Ascending aorta (tissue), 2 donors: ENCODE data around the gene EML6. TPM values are rescaled to one million over a fixed set of nuclear protein-coding genes. Genes with fewer than 3 reads are reported as not detected.

Source experiments
- DNase-seq, 2 donors: peaks; one replicate each; pipeline ENCODE4 v3.0.0-alpha.2; 2019; ENCODE audit warnings: low spot score in 2 of 2
- H3K27ac ChIP-seq, 2 donors: fragments of 200-600 bp; sonication (generic); one replicate each; pipeline ENCODE4 v1.5.1; 2016 to 2017; ENCODE audit warnings: mild to moderate bottlenecking in 1 of 2
- H3K27me3 ChIP-seq: fragments of 200-600 bp; sonication (generic); one replicate; pipeline ENCODE4 v1.5.1; 2017
- H3K36me3 ChIP-seq, 2 donors: fragments of 200-600 bp; sonication (generic); one replicate each; pipeline ENCODE4 v1.5.1; 2016
- H3K4me1 ChIP-seq, 2 donors: fragments of 200-600 bp; sonication (generic); one replicate each; pipeline ENCODE4 v1.5.1; 2016 to 2017; ENCODE audit warnings: mild to moderate bottlenecking in 1 of 2
- H3K4me3 ChIP-seq, 2 donors: fragments of 200-600 bp; sonication (generic); one replicate each; pipeline ENCODE4 v1.5.1; 2016 to 2017; ENCODE audit warnings: mild to moderate bottlenecking in 1 of 2
- H3K9me3 ChIP-seq, 2 donors: fragments of 200-600 bp; sonication (generic); one replicate each; pipeline ENCODE4 v1.5.1; 2016
- intact Hi-C: fragments of 100-400 bp; cut with DNase I; formaldehyde crosslinking; loops from one replicate; pipeline ENCODE4 v1.15.1; 2023
- total RNA-seq: library from RNA; depleted of rRNA; stranded (reverse); fragments of >200 nt; gene quantifications from one replicate; pipeline ENCODE4 v1.1.0, GENCODE V29; 2016
- TF ChIP-seq, protein P1 (sequence below), 3 experiments: fragments of 200-600 bp in 2 of 3; fragments of 450-650 bp in 1 of 3; sonication (generic) in 2 of 3; IDR thresholded peaks; one replicate each; pipeline ENCODE4 v1.5.1; 2016 to 2019; ENCODE audit warnings: antibody characterized with exemption in 3 of 3, mild to moderate bottlenecking in 1 of 3, moderate library complexity in 1 of 3

The EML6 gene
- total RNA-seq, 1 donor from 2014 or later: not detected

DNA sequence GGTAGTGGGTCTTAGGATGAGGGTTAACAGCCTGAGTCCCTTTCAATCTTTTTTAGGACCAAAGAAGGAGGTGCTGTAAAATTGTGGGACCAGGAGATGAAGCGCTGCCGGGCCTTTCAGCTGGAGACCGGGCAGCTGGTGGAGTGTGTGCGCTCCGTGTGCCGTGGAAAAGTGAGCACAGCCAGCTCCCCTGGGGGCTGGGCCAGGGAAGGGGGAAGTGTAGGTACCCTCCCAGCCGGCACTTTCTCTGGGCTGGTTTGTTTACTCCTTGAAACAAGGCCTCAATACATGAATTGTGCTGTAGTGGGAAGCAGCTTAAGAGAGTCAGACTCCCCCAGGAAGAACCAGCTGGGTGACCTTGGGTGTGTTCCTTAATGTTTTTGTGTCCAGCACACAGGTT, 236.7 kb downstream of the EML6 start:
- H3K9me3 ChIP-seq: no peaks in the 10 kb centered on the region
- no peaks in the 10 kb centered on the region for H3K27me3 ChIP-seq
- TF ChIP-seq, protein P1, sequence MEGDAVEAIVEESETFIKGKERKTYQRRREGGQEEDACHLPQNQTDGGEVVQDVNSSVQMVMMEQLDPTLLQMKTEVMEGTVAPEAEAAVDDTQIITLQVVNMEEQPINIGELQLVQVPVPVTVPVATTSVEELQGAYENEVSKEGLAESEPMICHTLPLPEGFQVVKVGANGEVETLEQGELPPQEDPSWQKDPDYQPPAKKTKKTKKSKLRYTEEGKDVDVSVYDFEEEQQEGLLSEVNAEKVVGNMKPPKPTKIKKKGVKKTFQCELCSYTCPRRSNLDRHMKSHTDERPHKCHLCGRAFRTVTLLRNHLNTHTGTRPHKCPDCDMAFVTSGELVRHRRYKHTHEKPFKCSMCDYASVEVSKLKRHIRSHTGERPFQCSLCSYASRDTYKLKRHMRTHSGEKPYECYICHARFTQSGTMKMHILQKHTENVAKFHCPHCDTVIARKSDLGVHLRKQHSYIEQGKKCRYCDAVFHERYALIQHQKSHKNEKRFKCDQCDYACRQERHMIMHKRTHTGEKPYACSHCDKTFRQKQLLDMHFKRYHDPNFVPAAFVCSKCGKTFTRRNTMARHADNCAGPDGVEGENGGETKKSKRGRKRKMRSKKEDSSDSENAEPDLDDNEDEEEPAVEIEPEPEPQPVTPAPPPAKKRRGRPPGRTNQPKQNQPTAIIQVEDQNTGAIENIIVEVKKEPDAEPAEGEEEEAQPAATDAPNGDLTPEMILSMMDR (IDR thresholded peaks at IDR 0.05): no peak
- H3K36me3 ChIP-seq: no peaks in the 10 kb centered on the region
- H3K27ac ChIP-seq: no peak overlapping the region
- intact Hi-C loops: no loop called here
- no peak for DNase-seq
- no peak overlapping the region for H3K4me3 ChIP-seq
- no peaks in the 10 kb centered on the region for H3K4me1 ChIP-seq

DNA sequence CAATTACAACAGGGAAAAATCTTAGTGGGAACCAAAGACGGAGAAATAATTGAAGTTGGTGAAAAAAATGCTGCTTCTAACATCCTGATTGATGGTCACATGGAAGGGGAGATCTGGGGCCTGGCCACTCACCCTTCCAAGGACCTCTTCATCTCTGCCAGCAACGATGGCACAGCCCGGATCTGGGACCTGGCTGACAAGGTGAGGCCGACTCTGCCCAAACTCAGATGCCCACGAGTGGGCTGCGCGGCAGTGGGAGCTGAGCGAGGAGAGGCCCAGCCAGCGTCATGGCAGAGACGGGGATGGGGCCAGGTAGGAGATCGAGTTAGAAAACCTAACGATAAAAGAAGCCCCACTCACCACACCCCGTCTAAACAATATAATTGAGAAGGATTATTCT, 239.0 kb downstream of the EML6 start:
- Histone ChIP-seq H3K27me3 (no peaks in the 10 kb centered on the region), H3K4me3 (no peak overlapping the region), H3K27ac (no peak overlapping the region), H3K4me1 (no peaks in the 10 kb centered on the region), H3K36me3 (peaks cover 0 to 7% of the 10 kb centered on the region in 2 donors), H3K9me3 (no peaks in the 10 kb centered on the region)
- no peak for DNase-seq
- TF ChIP-seq, protein P1 (IDR thresholded peaks at IDR 0.05): no peak
- intact Hi-C loops: no loop called here

DNA sequence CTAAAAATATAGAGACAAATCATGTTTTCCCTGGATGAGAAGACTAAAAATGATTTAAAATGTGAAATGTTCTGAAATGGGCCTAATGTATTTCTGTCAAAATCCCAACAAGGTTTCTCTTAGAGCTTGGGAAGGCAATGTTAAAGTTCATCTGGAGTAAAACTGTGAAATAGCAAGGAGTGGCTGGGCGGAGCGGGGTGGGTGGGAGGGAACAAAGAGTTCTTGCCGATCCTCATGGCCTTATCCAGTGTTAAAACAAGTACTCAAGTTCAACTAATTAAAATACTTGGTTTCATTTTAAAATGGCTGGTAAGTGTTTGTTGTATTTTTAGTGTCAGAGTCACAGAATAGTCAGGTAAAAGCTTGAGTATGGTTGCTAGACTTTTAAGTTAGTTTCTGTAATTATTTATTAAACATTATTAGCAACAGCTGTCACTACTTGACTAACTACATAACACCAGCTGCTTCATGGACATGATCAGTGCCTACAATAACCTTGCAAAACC, 239.5 kb downstream of the EML6 start:
- Histone ChIP-seq H3K4me1 (no peaks in the 10 kb centered on the region), H3K9me3 (no peaks in the 10 kb centered on the region), H3K36me3 (peaks cover 0 to 10% of the 10 kb centered on the region in 2 donors), H3K27ac (no peak overlapping the region), H3K27me3 (no peaks in the 10 kb centered on the region), H3K4me3 (no peak overlapping the region)
- TF ChIP-seq, protein P1 (IDR thresholded peaks at IDR 0.05): no peak
- intact Hi-C loops: no loop called here
- DNase-seq: no peak

DNA sequence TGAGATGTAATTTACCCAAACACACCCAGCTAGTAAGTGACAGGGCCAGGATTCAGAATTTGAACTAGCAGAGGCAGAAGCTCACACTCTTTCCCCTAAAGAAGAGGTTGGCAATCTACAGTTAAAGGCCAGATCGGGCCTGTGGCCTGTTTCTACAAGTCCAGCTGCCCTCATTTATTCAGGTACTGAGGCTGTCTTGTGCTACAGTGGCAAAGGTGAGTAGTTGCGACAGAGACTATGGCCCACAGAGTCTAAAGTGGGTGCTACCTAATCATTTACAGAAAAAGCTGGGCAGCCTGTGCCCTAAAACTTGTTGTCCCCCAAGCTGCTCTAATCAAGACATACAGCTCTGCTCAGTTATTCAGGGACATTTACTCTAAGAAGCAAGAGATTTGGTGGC, 240.0 kb downstream of the EML6 start:
- intact Hi-C loops: no loop called here
- DNase-seq: no peak
- TF ChIP-seq, protein P1 (IDR thresholded peaks at IDR 0.05): no peak
- Histone ChIP-seq H3K9me3 (no peaks in the 10 kb centered on the region), H3K27ac (no peak overlapping the region), H3K4me1 (no peaks in the 10 kb centered on the region), H3K27me3 (no peaks in the 10 kb centered on the region), H3K4me3 (no peak overlapping the region), H3K36me3 (peaks cover 0 to 11% of the 10 kb centered on the region in 2 donors)

DNA sequence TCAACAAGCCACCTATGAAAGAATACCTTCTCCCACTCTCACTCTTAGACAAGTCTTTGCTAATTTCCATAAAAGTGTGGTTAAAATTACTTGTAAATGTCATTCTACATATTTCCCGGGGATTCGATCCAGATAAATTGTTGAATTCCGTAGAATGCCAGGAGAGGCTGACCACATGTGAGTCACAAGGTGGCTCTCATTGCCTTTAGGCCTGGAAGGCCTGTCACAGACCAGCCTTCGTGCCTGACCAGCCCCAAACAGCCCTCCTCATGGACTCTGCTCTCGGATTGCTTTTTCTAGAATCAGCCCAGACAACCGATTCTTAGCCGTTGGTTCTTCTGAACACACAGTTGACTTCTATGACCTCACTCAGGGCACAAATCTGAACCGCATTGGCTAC, 240.8 kb downstream of the EML6 start:
- no peak overlapping the region for H3K4me3 ChIP-seq
- no peaks in the 10 kb centered on the region for H3K9me3 ChIP-seq
- no peaks in the 10 kb centered on the region for H3K4me1 ChIP-seq
- intact Hi-C loops: no loop called here
- TF ChIP-seq, protein P1 (IDR thresholded peaks at IDR 0.05): no peak
- H3K27me3 ChIP-seq: no peaks in the 10 kb centered on the region
- DNase-seq: no peak
- no peak overlapping the region for H3K27ac ChIP-seq
- peaks cover 0 to 19% of the 10 kb centered on the region in 2 donors for H3K36me3 ChIP-seq

DNA sequence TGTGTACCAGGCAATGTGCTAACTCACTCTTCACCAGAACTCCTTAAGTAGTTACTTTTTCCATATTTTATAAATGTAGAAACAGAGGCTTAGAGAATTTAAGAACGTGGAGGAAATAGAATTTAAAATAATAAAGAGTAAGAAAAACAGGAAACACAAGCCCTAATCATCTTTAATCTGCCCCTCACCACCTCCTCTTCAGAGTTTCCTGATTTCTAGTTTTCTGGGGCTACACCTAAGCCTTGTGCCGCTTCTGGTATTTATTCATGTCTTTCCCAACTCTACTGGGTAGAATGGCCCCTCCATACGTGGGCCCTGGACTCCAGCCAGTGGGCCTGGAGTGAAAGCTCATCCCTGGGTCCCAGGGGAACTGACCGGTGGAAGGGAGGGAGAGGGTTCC, 241.4 kb downstream of the EML6 start:
- H3K27me3 ChIP-seq: no peaks in the 10 kb centered on the region
- no peak for DNase-seq
- intact Hi-C loops: no loop called here
- H3K4me3 ChIP-seq: no peak overlapping the region
- no peaks in the 10 kb centered on the region for H3K4me1 ChIP-seq
- H3K36me3 ChIP-seq: peaks cover 0 to 24% of the 10 kb centered on the region in 2 donors
- TF ChIP-seq, protein P1 (IDR thresholded peaks at IDR 0.05): no peak
- H3K27ac ChIP-seq: no peak overlapping the region
- no peaks in the 10 kb centered on the region for H3K9me3 ChIP-seq
